GM19452 (cell line): ENCODE results near the gene SLC7A4.
"Not testable (repeated sequence)": the region's sequence is repeated elsewhere in the genome, so short reads cannot be mapped to it uniquely, and the experiment has no call there.

Experiments
- ATAC-seq: cut with Tn5 transposase; IDR thresholded peaks from one replicate; pipeline ENCODE4 v1.9.1; 2021; ENCODE audit not compliant: unreplicated experiment

SLC7A4 gene

DNA sequence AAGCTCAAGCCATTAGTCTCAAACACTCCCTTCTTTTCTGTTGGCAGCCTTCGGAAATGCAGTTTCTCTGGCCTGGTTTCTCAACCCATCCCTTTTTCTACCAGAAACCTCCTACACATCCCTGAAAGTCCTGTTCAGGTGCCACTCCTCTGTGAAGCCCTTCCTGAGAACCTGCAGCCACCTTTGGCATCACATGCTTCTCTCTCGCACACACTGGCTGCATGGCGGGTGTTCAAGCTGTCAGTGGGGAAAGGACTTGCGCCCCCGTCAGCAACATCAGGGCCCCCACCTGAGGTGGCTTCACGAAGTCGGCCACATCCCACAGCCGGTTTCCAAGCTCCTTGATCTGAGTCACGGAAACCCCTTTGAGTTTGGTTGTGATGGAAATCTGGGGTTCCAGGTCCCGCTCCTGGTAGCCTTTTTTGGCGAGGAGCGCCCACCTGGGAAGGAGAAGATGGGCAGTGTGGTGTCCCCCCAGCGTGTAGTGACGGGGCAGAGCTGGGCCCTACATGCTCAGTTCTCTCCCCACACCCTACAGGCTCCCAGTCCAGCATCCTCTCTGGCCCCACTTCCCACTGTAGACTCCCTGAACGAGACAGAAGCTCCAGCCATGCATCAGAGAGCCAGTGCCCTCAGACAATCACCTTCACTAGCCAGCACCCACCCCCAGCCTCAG lies 11.6 kb upstream of the SLC7A4 start:
- no peak for ATAC-seq

DNA sequence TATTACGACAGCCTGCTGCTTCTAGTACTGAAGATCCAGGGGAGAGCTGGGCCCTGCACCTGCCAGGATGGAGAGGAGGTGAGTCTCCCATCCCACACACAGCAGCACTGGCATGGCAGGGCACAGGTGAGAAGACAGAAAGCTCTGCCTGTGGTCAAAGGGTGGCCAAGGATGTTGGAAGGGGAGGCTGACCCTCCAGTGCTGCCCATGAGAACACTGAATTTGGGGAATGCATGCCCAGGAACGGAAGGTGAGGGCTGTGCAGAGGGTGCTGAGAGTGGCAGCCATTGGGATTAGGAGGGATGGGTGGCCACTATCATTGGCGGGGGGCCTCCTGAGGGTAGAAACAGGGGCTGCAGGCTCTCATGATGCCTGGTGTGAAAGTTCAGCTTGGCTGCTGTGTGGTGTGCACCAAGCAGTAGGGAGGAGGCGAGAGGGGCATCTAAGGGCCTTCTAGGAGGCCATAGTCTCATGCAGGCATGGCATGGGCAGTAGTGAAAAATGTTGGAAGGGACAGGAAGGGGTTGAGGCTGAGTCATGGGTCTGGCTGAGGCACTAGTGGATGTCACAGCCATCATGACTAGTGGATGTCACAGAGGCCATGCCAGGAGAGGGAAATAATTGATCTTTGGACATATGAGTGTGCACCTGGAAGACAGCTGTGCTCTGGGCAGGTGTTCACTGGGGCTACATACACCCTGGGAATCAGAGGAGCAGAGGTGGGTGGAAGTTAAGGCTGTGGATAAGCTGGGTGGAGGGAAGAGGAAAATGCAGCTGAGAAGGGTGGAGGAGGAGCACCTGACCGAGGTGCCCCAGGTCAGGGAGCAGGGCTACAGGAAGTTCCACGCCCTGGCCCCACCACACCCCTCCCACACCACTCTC lies 10.9 kb upstream of the SLC7A4 start:
- ATAC-seq = no peak

DNA sequence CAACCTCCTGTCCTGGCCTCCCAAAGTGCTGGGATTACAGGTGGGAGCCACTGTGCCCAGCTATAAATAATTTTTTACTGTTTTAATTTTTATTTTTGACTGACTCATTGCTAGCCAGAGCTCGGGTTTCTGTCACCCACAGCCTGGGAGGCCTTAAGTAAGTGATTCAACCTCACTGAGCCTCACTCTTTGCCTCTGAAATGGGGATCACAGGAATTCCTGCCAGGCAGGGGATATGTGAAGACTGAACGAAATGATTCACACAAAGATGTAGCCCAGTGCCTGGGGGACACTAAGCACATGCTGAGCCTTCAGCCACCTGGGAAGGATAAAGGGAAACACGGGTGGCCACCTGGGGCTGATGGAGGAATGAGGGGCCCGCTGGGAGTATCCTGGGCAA lies 9.6 kb upstream of the SLC7A4 start:
- no peak for ATAC-seq

DNA sequence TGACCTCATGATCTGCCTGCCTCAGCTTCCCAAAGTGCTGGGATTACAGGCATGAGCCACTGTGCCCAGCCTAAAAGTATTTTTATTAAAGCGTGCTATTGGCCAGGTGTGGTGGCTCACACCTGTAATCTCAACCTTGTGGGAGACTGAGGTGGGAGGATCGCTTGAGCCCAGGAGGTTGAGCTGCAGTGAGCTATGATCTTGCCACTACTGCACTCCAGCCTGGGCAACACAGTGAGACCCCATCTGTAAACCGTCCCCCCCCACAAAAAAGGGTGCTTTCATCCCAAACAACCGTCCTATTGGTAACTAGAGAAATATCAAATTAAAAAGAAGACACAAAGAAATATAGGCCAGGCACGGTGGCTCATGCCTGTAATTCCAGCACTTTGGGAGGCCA lies 6.8 kb upstream of the SLC7A4 start:
- not testable (repeated sequence) for ATAC-seq

DNA sequence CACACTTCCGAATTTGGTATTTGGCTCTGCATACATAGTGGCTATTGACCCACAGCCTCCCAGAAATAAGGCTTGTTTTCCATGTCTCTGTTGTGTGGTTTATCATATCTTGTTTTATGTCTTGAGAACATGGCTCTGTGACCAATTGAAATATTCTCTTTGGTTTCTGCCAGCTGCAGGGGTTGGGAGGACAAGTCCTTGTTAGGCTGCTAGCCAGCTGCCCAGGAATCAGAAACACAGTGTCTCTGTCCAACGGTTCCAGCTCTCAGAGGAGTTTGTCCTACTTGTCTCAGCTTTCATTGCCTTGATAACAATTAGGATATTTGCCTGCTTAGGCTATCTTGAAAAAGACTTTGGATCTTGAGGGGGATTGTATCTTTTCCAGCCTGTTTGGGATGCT lies 6.0 kb upstream of the SLC7A4 start:
- no peak for ATAC-seq

DNA sequence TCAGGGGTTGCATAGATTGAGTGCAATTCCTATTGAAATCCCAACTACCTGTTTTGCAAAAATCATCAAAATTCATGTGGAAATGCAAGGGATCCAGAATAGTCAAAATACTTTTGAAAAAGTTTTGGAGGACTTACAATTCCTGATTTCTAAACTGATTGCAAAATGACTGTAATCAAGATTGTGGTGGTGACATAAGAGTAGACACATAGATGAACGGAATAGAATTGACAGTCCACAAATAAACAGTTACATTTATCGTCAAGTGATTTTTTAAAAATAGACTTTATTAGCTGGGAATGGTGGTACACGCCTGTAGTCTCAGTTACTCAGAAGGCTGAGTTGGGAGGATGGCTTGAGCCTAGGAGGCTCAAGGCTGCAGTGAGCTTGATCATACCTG lies 2.6 kb upstream of the SLC7A4 start:
- no peak for ATAC-seq

DNA sequence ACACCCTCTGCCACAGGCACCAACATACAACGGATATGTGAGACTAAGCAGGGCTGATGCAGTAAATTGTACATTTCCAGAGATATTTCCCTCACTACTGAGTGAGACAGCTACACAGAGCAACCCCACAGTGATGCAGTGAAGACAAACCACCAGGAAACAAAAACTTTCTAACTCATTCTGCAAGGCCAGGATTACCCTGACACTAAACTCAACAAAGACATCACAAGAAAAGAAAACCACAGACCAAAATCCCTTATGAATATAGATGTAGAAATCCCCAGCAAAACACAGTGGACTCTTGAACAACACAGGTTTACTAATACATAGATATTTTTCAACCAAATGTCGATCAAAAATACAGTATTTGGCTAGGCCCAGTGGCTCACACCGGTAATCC lies 1.5 kb upstream of the SLC7A4 start:
- no peak for ATAC-seq

DNA sequence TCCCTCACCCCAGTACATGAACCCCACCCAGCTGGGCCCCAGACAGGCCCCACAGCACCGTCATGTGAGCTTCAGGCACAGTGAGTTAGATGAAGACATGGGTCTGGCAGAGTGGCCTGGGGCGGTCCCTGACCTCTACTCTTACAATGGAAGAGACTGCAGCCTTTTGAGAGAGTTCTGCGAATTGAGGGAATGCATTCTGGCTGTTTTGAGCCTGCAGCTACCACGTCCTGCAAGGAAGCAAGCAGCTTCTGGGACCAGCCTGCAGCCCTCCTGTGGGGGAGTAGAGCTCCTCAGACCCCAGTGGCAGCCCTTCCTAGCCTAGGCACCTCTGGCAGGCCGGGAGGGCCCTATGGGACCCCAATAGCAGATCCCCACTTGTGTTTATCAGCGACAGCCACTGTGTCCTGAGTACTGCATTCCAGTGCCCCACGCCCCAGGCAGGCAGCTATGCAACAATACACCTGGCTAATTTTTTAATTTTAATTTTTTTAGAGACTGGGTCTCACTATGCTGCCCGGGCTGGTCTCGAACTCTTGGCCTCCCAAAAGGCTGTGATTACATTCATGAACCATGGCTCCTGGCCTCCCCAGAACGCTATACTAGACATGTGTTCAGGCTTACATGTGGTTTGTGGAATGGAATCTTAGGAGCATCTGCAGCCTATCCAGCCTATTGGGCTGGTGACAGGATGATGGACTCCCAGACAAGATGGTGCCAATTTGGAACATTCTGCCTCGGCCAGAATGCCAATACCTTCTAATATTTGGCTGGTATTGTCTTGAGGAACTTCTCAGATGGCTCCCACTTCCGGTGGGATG lies 717 bp upstream of the SLC7A4 start:
- ATAC-seq = no peak

DNA sequence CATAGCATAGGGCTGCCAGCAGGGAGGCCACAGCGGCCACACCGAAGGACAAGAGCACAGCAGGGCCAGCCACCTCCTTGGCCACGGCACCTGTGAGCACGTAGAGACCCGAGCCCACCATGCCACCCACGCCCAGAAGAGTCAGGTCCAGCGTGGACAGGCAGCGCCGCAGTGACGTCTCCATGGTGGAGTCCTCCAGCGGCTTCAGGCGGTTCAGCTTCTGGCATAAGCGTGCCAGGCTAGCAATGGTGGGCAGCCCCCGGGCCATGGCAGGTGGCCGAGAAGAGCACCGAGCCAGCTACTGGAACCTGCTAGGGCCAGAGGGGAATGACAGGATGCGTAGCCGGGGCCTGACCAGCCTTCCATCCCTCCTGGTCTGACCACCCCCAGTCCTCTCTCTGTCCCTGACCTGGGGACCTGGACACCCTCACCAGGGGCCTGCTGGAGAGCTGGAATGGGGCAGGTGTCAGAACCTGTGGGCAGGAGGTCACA lies 770 bp downstream of the SLC7A4 start:
- ATAC-seq = no peak

DNA sequence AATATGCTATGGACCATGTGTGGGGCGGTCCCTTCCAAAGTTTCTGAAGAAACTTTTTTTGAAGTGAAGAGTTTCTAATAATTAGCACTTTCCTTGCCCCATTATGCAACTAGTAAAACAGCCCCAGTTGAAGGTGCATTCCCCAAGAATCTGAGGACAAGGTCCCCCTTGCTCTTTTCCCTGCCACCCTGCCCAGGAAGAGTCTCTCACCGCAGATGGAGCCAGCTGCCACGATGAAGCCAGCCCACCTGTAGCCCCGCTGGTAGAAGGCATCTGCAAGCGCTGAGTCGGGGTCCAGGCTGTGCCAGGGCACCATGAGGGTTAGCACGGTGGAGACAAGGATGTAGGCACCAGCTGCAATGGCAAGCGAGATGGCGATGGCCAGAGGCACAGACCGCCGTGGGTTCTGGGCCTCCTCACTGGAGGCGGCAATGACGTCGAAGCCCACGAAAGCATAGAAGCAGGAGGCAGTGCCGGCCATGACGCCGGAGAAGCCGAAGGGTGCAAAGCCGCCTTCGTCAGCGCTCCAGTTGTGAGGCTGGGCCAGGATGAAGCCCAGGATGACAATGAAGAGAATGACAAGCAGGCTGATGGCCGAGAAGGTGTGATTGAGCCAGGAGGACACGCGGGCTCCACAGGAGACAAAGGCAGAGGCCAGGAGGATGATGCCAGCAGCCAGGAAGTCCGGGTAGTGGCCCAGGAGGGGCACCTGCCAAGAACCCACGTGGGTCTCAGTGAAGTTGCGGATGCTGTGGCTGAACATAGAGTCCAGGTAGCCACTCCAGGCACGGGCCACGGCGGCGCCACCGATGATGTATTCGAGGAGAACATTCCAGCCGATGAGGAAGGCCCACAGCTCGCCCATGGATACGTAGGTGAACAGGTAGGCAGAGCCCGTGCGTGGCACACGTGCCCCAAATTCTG lies 1.5 kb downstream of the SLC7A4 start:
- ATAC-seq = no peak

DNA sequence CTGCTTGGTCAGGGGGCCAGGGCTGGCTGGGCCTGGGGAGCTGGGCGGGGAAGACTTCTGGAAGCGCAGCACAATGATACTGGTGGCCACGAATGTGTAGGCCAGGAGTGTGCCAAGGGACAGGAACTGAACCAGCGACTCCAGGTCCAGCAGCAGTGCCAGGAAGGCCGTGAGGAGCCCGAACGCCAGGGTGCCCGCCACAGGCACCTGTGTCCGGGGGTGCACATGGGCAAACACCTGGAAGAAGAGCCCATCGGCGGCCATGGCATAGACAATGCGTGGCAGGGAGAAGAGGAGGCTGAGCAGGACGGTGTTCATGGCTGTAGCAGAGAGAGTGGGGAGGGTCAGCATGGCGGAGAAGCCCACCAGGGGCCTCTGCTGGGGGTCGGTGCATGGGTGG lies 2.3 kb downstream of the SLC7A4 start:
- no peak for ATAC-seq

DNA sequence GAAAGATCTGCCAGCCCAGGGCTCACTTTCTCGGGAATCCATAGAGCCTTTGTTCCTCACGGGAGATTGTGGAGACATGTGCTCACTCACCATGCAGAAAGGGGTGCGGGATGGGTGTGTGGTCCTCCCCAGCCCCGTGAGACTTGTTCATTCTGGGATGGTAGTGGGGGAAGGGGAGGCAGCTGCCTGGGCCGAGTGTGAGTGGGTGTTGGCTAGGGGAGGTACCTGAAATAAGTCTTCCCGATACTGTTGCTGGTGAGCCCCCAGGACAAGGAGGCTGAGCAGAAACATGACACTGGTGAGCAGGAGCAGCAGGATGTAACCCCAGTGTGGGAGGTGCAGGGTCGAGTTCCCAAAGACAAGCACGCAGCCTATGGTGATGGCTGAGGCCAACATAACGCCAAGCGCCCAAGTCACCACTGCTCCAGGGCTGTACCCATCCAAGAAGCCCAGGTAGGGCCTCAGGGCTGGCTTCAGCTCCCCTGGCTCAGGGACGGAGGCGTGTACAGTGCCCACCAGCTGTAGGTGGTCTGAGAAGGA lies 2.8 kb downstream of the SLC7A4 start:
- ATAC-seq = no peak

DNA sequence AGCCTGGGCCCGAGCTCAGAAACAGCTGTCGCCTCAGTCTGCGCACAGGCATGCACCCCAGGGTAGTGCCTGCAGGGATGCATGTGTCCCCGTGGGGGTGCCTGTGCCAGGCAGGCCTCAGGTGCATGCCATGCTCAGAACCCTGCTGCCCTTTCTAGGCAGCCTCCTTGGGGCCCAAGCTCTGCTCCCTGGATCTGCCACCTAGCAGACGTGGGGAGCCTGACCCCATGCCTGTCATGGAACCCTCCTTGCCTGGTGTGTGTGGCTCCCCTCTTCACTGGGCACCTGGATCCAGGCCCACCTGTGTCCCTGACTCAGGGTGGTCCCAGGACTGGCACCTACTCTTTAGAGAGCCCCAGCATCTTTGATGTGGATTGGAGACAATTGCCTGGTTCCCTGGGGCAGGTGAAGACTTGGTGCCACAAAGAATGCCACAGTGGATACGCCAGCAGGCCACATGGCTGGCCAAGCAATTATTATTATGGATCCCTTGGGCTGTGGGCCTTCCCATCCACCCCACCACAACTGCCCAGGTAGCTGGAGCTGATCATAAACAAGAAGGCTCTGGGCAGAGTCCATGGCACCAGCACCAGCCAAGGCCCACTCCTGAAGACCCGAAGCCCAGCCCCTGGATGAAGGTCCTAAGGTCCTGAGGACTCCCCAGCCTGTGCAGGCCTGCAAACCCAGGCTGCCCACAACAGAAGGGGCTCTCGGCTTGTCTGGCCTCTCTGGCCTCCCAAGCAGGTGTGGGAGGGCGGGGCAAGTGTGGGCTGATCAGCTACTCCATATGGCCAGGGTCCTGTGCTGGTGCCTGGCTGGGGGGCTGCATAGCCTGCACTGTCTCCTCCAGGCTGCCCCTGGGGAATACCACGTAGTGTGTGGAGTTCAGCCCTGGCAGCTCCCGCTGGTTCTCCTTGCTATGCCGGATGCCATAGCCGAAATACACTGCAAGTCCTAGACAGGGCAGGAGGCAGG lies 3.8 kb downstream of the SLC7A4 start:
- no peak for ATAC-seq

DNA sequence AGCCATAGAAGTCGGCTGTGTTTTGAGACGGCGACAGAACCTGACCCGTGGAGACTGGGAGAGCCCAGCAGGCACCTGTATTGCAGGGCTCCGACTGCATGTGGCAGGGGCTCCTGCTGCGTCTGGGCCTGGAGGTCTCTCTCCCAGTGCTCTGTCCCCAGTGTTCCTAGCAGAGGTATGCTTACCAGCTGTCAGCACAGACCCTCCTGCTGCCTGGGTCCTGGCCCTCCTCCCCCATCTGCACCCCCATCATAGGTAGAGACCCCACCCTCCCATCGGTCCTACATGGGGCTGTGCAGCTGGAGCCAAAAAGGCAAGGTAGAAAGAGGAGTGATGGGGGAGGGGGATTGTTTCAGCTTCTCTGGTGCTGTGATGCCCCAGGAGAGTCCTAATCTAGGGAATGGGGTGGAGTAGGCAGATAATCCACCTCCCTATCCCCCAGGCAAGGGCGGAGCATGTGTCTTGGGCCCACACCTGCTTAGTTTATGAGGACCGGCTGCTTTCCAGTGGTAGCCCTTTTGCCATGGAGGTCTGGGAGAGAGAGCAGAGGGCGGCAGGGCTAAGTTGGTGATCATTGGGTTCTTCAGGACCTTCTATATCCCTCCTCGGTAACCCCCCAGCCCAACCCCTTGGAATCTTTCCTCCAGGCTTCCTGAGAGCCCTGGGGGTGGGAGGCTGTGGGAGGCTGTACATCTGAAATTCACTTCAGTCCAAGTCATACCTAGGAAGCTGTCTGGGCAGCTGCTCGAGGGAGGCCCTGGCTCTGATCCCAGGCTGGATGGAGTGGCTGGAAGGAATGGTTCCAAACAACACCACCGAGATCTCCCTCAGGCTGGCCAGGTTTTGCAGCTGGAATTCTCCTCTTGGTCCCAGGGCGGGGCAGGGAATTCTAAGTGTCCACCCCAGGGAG lies 5.3 kb downstream of the SLC7A4 start:
- ATAC-seq = no peak

DNA sequence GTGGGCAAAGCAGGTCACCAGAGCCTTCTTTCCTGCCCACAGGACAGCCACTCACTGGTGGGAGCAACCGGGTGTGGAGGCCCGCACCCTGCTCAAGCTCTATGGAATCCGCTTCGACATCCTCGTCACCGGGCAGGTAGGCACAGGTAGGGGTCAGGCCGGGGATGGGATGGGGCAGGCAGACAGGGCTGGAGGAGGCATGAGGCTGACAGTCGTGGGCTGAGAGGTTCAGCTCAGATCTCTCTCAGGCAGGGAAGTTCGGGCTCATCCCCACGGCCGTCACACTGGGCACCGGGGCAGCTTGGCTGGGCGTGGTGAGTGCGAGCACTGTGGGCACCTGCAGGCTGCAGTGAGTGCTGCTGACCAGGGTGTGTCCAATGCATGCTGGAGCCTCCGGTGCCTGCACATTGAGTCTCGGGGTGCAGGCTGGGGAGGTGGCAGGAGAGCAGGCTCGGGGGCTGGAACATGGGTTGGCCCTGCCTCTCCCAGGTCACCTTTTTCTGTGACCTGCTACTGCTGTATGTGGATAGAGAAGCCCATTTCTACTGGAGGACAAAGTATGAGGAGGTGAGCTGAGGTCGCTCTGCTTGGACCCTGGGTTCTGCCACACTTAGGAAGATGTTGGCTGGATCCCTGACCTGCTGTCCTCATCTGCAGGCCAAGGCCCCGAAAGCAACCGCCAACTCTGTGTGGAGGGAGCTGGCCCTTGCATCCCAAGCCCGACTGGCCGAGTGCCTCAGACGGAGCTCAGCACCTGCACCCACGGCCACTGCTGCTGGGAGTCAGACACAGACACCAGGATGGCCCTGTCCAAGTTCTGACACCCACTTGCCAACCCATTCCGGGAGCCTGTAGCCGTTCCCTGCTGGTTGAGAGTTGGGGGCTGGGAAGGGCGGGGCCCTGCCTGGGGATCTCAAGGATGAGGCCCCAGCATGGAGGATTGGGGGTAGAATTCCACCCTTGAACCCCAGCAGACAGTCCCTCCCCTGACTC lies 6.3 kb downstream of the SLC7A4 start:
- ATAC-seq = no peak

DNA sequence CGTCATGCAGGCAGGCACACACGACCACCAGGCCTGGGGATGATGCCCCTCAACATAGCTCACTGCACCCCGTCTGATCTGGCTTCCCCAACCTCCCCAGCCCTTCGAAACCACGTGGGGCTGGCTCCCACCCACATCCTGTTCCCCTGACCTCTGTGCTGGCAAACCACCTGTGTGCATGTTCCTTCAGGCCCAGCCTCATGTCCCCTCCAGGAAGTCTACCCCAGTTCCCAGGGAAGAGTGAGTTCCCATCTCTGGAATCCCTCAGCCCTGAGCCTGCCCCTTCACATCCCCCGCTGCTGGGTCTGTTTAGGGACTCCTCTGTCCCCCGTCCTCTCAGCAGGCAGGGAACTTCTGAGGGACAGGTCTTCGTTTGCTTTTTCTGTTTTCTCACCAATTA lies 7.1 kb downstream of the SLC7A4 start:
- ATAC-seq = no peak
